ENCODE results near the gene AOX1. TPM values are rescaled to one million over a fixed set of nuclear protein-coding genes. Genes with fewer than 3 reads are reported as not detected.

AOX1 gene
- total and polyA plus RNA-seq, 10 of the 15 experiments (the other 5 are each of a cell fraction or from before 2014, with no cell fraction given): 0.03 to 0.56 (median 0.19) TPM; not detected in 6

- no peak overlapping the region for H3K4me3 ChIP-seq
- no peaks in the 10 kb centered on the region for H4K20me1 ChIP-seq (ENCODE audit: control insufficient read depth, insufficient read depth)
- no peaks in the 10 kb centered on the region for H3K9me3 ChIP-seq (replicated peaks; ENCODE audit: control insufficient read depth, insufficient read depth, low read length)
- no peak for ATAC-seq
- CTCF ChIA-PET: no interaction called here
- RAD21 ChIA-PET (ENCODE audit: unreplicated experiment): no interaction called here
- no peaks in the 10 kb centered on the region for H3K36me3 ChIP-seq (ENCODE audit: control insufficient read depth in 2 of 2, insufficient read depth in 2 of 2, low read length in 1 of 2)
- H2AFZ ChIP-seq (ENCODE audit: control insufficient read depth, low read depth, low read length): no peak overlapping the region
- no peaks in the 10 kb centered on the region for H3K79me2 ChIP-seq (ENCODE audit: control insufficient read depth, insufficient read depth, low read length)
- no peaks in the 10 kb centered on the region for H3K27me3 ChIP-seq (replicated peaks in 1 of 2; ENCODE audit: control insufficient read depth in 2 of 2, insufficient read depth in 2 of 2, low read length in 1 of 2)
- no peak overlapping the region for H3K4me2 ChIP-seq (ENCODE audit: control insufficient read depth, insufficient read depth)
- H3K27ac ChIP-seq (ENCODE audit: control insufficient read depth, insufficient read depth): no peak overlapping the region
- SMC1A ChIA-PET (ENCODE audit: uncharacterized antibody, unreplicated experiment): no interaction called here
- H3K4me1 ChIP-seq (ENCODE audit: control insufficient read depth, insufficient read depth, low read length): no peaks in the 10 kb centered on the region
- POLR2A ChIA-PET: no interaction called here
- 85% methylated on average over 3 of the region's 3 CpGs for WGBS (ENCODE audit: insufficient coverage, insufficient replicate concordance, low lambda C conversion rate, missing lambda C conversion rate)
- intact Hi-C loops (cut with micrococcal nuclease; ENCODE audit: unreplicated experiment) (no loop called here), in situ Hi-C loops (cut with MboI) (no loop called here)
- no peak for DNase-seq (ENCODE audit: low read depth, low spot score)
- FAIRE-seq: no peak
- no TSS peak for BruUV-seq (replicated peaks)
- no peak overlapping the region for H3K9ac ChIP-seq (ENCODE audit: control insufficient read depth, insufficient read depth, low read length)
- no peak for TF ChIP-seq MXI1 (IDR thresholded peaks at IDR 0.05; ENCODE audit: low read depth, low read length)
- no peak for TF ChIP-seq HDGF (IDR thresholded peaks at IDR 0.05)
Observed at GRCh38 chr2:200640176-200640575, 54.4 kb downstream of the AOX1 start.

GRCh38 chr2:200640901-200641300, 55.1 kb downstream of the AOX1 start:
- no TSS peak for BruUV-seq (replicated peaks)
- H3K27me3 ChIP-seq (replicated peaks in 1 of 2; ENCODE audit: control insufficient read depth in 2 of 2, insufficient read depth in 2 of 2, low read length in 1 of 2): no peaks in the 10 kb centered on the region
- ChIA-PET CTCF (no interaction called here), SMC1A (ENCODE audit: uncharacterized antibody, unreplicated experiment) (no interaction called here), POLR2A (no interaction called here), RAD21 (ENCODE audit: unreplicated experiment) (no interaction called here)
- no peaks in the 10 kb centered on the region for H3K36me3 ChIP-seq (ENCODE audit: control insufficient read depth in 2 of 2, insufficient read depth in 2 of 2, low read length in 1 of 2)
- H2AFZ ChIP-seq (ENCODE audit: control insufficient read depth, low read depth, low read length): no peak overlapping the region
- ATAC-seq: no peak
- in situ Hi-C loops (cut with MboI) (no loop called here), intact Hi-C loops (cut with micrococcal nuclease; ENCODE audit: unreplicated experiment) (no loop called here)
- no peak overlapping the region for H3K9ac ChIP-seq (ENCODE audit: control insufficient read depth, insufficient read depth, low read length)
- no peak overlapping the region for H3K4me3 ChIP-seq
- no peaks in the 10 kb centered on the region for H3K79me2 ChIP-seq (ENCODE audit: control insufficient read depth, insufficient read depth, low read length)
- WGBS (ENCODE audit: insufficient coverage, insufficient replicate concordance, low lambda C conversion rate, missing lambda C conversion rate): 29% methylated on average over 7 of the region's 7 CpGs
- H3K9me3 ChIP-seq (replicated peaks; ENCODE audit: control insufficient read depth, insufficient read depth, low read length): no peaks in the 10 kb centered on the region
- no peaks in the 10 kb centered on the region for H4K20me1 ChIP-seq (ENCODE audit: control insufficient read depth, insufficient read depth)
- no peak for DNase-seq (ENCODE audit: low read depth, low spot score)
- FAIRE-seq: no peak
- H3K27ac ChIP-seq (ENCODE audit: control insufficient read depth, insufficient read depth): no peak overlapping the region
- TF ChIP-seq SREBF2 (IDR thresholded peaks at IDR 0.05; ENCODE audit: low read length) (no peak), BRCA1 (IDR thresholded peaks at IDR 0.05; ENCODE audit: low read depth, low read length) (no peak), ZNF622 (IDR thresholded peaks at IDR 0.05) (no peak), CREB1 (IDR thresholded peaks at IDR 0.05; ENCODE audit: low read depth) (no peak), CEBPZ (IDR thresholded peaks at IDR 0.05; ENCODE audit: low read depth, low read length) (no peak), PRDM15 (CRISPR knock-in tag; IDR thresholded peaks at IDR 0.05) (no peak), HCFC1 (IDR thresholded peaks at IDR 0.05; ENCODE audit: low read length) (no peak), KLF5 (IDR thresholded peaks at IDR 0.05; ENCODE audit: partially characterized antibody) (no peak)
- H3K4me2 ChIP-seq (ENCODE audit: control insufficient read depth, insufficient read depth): no peak overlapping the region
- no peaks in the 10 kb centered on the region for H3K4me1 ChIP-seq (ENCODE audit: control insufficient read depth, insufficient read depth, low read length)

All from GM12878 (cell line).